Fibroblast of mammary gland (primary cell): ENCODE results near the gene EMX1.
A peak's percentile ranks its signal among the peaks of the same experiment; 100 is the strongest.
"Not testable (repeated sequence)": the region's sequence is repeated elsewhere in the genome, so short reads cannot be mapped to it uniquely, and the experiment has no call there.

Experiments used
- DNase-seq: peaks from one replicate; pipeline ENCODE4 v3.0.0-alpha.2; 2010; ENCODE audit warnings: low read depth
- H3K4me3 ChIP-seq: 2 replicates; pipeline ENCODE4 v1.5.1; 2011; ENCODE audit warnings: low read depth, mild to moderate bottlenecking, low read length, moderate library complexity; ENCODE audit not compliant: control insufficient read depth
- CTCF ChIP-seq: conservative IDR thresholded peaks from 2 replicates; pipeline ENCODE4 v1.5.1; 2011; ENCODE audit warnings: low read depth, low read length, inconsistent platforms; ENCODE audit not compliant: control insufficient read depth, insufficient read depth

EMX1 gene

GRCh38 chr2:72900191-72900825, 17.0 kb upstream of the EMX1 start:
- no peak for TF ChIP-seq CTCF
- no peak overlapping the region for H3K4me3 ChIP-seq
- no peak for DNase-seq

GRCh38 chr2:72901426-72901825, 15.9 kb upstream of the EMX1 start:
- no peak overlapping the region for H3K4me3 ChIP-seq
- no peak for TF ChIP-seq CTCF
- no peak for DNase-seq

GRCh38 chr2:72907369-72907768, 9.9 kb upstream of the EMX1 start:
- not testable (repeated sequence) for H3K4me3 ChIP-seq, DNase-seq

GRCh38 chr2:72908741-72909140, 8.6 kb upstream of the EMX1 start:
- DNase-seq = no peak
- TF ChIP-seq CTCF = no peak
- no peak overlapping the region for H3K4me3 ChIP-seq

GRCh38 chr2:72911256-72911655, 6.1 kb upstream of the EMX1 start:
- H3K4me3 ChIP-seq = no peak overlapping the region
- no peak for TF ChIP-seq CTCF
- DNase-seq = peak; percentile 34

- no peak overlapping the region for H3K4me3 ChIP-seq
- no peak for DNase-seq
- peak; percentile 17 for TF ChIP-seq CTCF
These were observed 3.7 kb upstream of the EMX1 start for GRCh38 chr2:72913486-72914205.

- no peak for DNase-seq
- H3K4me3 ChIP-seq = no peak overlapping the region
- TF ChIP-seq CTCF = no peak
These were observed 3.1 kb upstream of the EMX1 start for GRCh38 chr2:72914206-72914559.
